GM12878 (cell line): ENCODE measurements around the gene SIM2. TPM values are rescaled to one million over a fixed set of nuclear protein-coding genes. Genes with fewer than 3 reads are reported as not detected.

Experiments
- ATAC-seq: fragments of 200-7000 bp; cut with Tn5 transposase; 3 replicates; pipeline ENCODE4 v1.9.1; 2020; ENCODE audit warnings: mild to moderate bottlenecking, moderate library complexity
- BruUV-seq: library from RNA; stranded (reverse); fragments of 400-500 nt; replicated peaks from 2 replicates; lab custom pipeline; 2021; lab: Mats Ljungman, UMichigan
- CTCF ChIA-PET: fragments of 300-600 bp; sonication (Branson Sonifier 250); formaldehyde crosslinking; extraction: SDS; loops from one replicate; lab custom pipeline; 2021; ENCODE audit warnings: inconsistent platforms; lab: Yijun Ruan, JAX
- POLR2A ChIA-PET: fragments of 350-600 bp; formaldehyde crosslinking; extraction: SDS; loops from one replicate; lab custom pipeline; 2021; ENCODE audit warnings: inconsistent platforms; lab: Charles Lee
- RAD21 ChIA-PET: fragments of 300-600 bp; sonication (Branson Sonifier 250); formaldehyde crosslinking; loops from one replicate; lab custom pipeline; 2023; ENCODE audit warnings: antibody characterized with exemption; ENCODE audit not compliant: unreplicated experiment; lab: Charles Lee
- SMC1A ChIA-PET: fragments of 300-600 bp; sonication (Branson Sonifier 250); formaldehyde crosslinking; loops from one replicate; lab custom pipeline; 2023; ENCODE audit not compliant: unreplicated experiment, uncharacterized antibody; lab: Charles Lee
- DNase-seq: peaks from one replicate; pipeline ENCODE4 v3.0.0-alpha.2; 2011; ENCODE audit warnings: low read depth, low spot score
- FAIRE-seq: peaks from 3 replicates; lab custom pipeline; 2011; peaks lifted over from hg19 to GRCh38; lab: Jason Lieb, UNC
- H2AFZ ChIP-seq: 2 replicates; pipeline ENCODE4 v1.6.0; 2011; ENCODE audit warnings: low read depth, low read length, control low read depth; ENCODE audit not compliant: control insufficient read depth
- H3K27ac ChIP-seq: 2 replicates; pipeline ENCODE4 v1.5.1; 2011; ENCODE audit warnings: control low read depth; ENCODE audit not compliant: control insufficient read depth, insufficient read depth
- H3K27me3 ChIP-seq, 2 experiments: replicated peaks in 1 of 2; 2 replicates each; pipeline versions ENCODE4 v1.6.0 to v1.6.1; 2011; ENCODE audit warnings: low read length in 1 of 2; ENCODE audit not compliant: control insufficient read depth in 2 of 2, insufficient read depth in 2 of 2
- H3K36me3 ChIP-seq, 2 experiments: 2 replicates each; pipeline ENCODE4 v1.5.1; 2011; ENCODE audit warnings: low read length in 1 of 2; ENCODE audit not compliant: control insufficient read depth in 2 of 2, insufficient read depth in 2 of 2
- H3K4me1 ChIP-seq: 2 replicates; pipeline ENCODE4 v1.6.1; 2011; ENCODE audit warnings: mild to moderate bottlenecking, low read length, moderate library complexity, mixed read lengths; ENCODE audit not compliant: control insufficient read depth, insufficient read depth
- H3K4me2 ChIP-seq: 2 replicates; pipeline ENCODE4 v1.6.0; 2011; ENCODE audit warnings: control low read depth; ENCODE audit not compliant: control insufficient read depth, insufficient read depth
- H3K4me3 ChIP-seq: fragments of 200-600 bp; sonication (generic); 2 replicates; pipeline ENCODE4 v1.5.1; 2016
- H3K79me2 ChIP-seq: 2 replicates; pipeline ENCODE4 v1.6.0; 2011; ENCODE audit warnings: low read length; ENCODE audit not compliant: control insufficient read depth, insufficient read depth
- H3K9ac ChIP-seq: 2 replicates; pipeline ENCODE4 v1.8.0; 2011; ENCODE audit warnings: low read length, control low read depth, mixed read lengths; ENCODE audit not compliant: control insufficient read depth, insufficient read depth
- H3K9me3 ChIP-seq: replicated peaks from 3 replicates; pipeline ENCODE4 v1.5.1; 2011; ENCODE audit warnings: mild to moderate bottlenecking, low read length; ENCODE audit not compliant: control insufficient read depth, insufficient read depth
- H4K20me1 ChIP-seq: 2 replicates; pipeline ENCODE4 v1.6.0; 2011; ENCODE audit not compliant: control insufficient read depth, insufficient read depth
- ESRRA ChIP-seq: IDR thresholded peaks from 2 replicates; pipeline ENCODE4 v1.6.1; 2012; ENCODE audit warnings: mild to moderate bottlenecking, low read length, improper control_type of control experiment
- GABPA ChIP-seq: IDR thresholded peaks from 2 replicates; pipeline ENCODE4 v1.6.1; 2014; ENCODE audit warnings: antibody characterized with exemption, low read depth, mild to moderate bottlenecking, inconsistent platforms
- HDAC6 ChIP-seq: fragments of 200-600 bp; sonication (generic); IDR thresholded peaks from one replicate; pipeline ENCODE4 v1.8.0; 2017; ENCODE audit warnings: antibody characterized with exemption; ENCODE audit not compliant: unreplicated experiment
- MLLT1 ChIP-seq: fragments of 450-650 bp; IDR thresholded peaks from 2 replicates; pipeline ENCODE4 v1.6.1; 2016; ENCODE audit warnings: mild to moderate bottlenecking
- NFYA ChIP-seq: IDR thresholded peaks from 2 replicates; pipeline ENCODE4 v1.6.1; 2011; ENCODE audit warnings: low read depth, mild to moderate bottlenecking, low read length, improper control_type of control experiment, borderline replicate concordance
- PML ChIP-seq: IDR thresholded peaks from 2 replicates; pipeline ENCODE4 v1.6.1; 2012; ENCODE audit warnings: low read length, inconsistent platforms
- POLR2A ChIP-seq: IDR thresholded peaks from 2 replicates; pipeline ENCODE4 v1.6.1; 2011; ENCODE audit warnings: low read depth, mild to moderate bottlenecking, low read length
- RBBP5 ChIP-seq: fragments of 200-600 bp; sonication (generic); conservative IDR thresholded peaks from 2 replicates; pipeline ENCODE4 v1.6.1; 2016
- RELB ChIP-seq: fragments of 450-650 bp; IDR thresholded peaks from 2 replicates; pipeline ENCODE4 v1.6.1; 2017; ENCODE audit warnings: low read depth, mild to moderate bottlenecking, moderate library complexity
- RFX5 ChIP-seq: IDR thresholded peaks from 2 replicates; pipeline ENCODE4 v1.6.1; 2011; ENCODE audit warnings: low read depth, low read length, improper control_type of control experiment
- SMC3 ChIP-seq: IDR thresholded peaks from 2 replicates; pipeline ENCODE4 v1.6.1; 2011; ENCODE audit warnings: low read length, improper control_type of control experiment, borderline replicate concordance
- SUPT20H ChIP-seq: IDR thresholded peaks from 2 replicates; pipeline ENCODE4 v1.6.1; 2011; ENCODE audit warnings: low read depth, mild to moderate bottlenecking, low read length, moderate library complexity, borderline replicate concordance; ENCODE audit not compliant: control insufficient read depth
- TBL1XR1 ChIP-seq: IDR thresholded peaks from 2 replicates; pipeline ENCODE4 v1.6.1; 2012; ENCODE audit warnings: low read depth, low read length, improper control_type of control experiment
- TCF12 ChIP-seq: IDR thresholded peaks from 2 replicates; pipeline ENCODE4 v1.6.1; 2011; ENCODE audit warnings: low read depth, mild to moderate bottlenecking, low read length
- TCF7 ChIP-seq: IDR thresholded peaks from 2 replicates; pipeline ENCODE4 v1.6.1; 2014; ENCODE audit warnings: antibody characterized with exemption, borderline replicate concordance
- WRNIP1 ChIP-seq: IDR thresholded peaks from 2 replicates; pipeline ENCODE4 v1.6.1; 2011; ENCODE audit warnings: low read depth, low read length, improper control_type of control experiment, borderline replicate concordance
- ZSCAN29 ChIP-seq: fragments of 450-650 bp; IDR thresholded peaks from 2 replicates; pipeline ENCODE4 v1.6.1; 2017; ENCODE audit warnings: mild to moderate bottlenecking, moderate library complexity
- WGBS: methylation state at CpG from one replicate; pipeline ENCODE4 v1.1.6; 2016; ENCODE audit warnings: low lambda C conversion rate; ENCODE audit not compliant: insufficient replicate concordance, insufficient coverage; ENCODE audit errors: missing lambda C conversion rate; 5-methylcytosine and 5-hydroxymethylcytosine counted together
- in situ Hi-C: fragments of 300-500 bp; cut with MboI; formaldehyde crosslinking; loops from 9 replicates; pipeline ENCODE4 v1.14.3; 2018; ENCODE audit warnings: mixed read lengths
- intact Hi-C: fragments of 100-400 bp; cut with micrococcal nuclease; formaldehyde crosslinking; loops from one replicate; pipeline ENCODE4 v1.14.2; 2022; ENCODE audit not compliant: unreplicated experiment
- polyA plus RNA-seq, 11 experiments: library from polyadenylated mRNA; depleted of rRNA in 4 of 11; unstranded in 6 of 11; stranded (reverse) in 5 of 11; fragments of >200 nt; fragmentation: Nextera tagmentation in 4 of 11; fragmentation: Illumina TruSeq in 1 of 11; extraction: Ambion mirVana in 4 of 11; extraction: Trizol in 1 of 11; gene quantifications; 1 replicate in 1 of 11; 2 replicates in 10 of 11; pipeline versions ENCODE4 v1.2.1 to v1.2.3, GENCODE V29; 2011 to 2016; ENCODE audit warnings: inconsistent platforms in 2 of 11, missing spikeins in 2 of 11, low read depth in 1 of 11
- total RNA-seq, 4 experiments: library from RNA; depleted of rRNA in 3 of 4; stranded (reverse); fragments of >200 nt in 3 of 4; fragmentation: Illumina TruSeq in 1 of 4; extraction: Trizol in 1 of 4; gene quantifications; 2 replicates each; pipeline versions ENCODE4 v1.2.1 to v1.2.3, GENCODE V29; 2013 to 2021

Gene SIM2
- total and polyA plus RNA-seq, 10 of the 15 experiments (the other 5 are each of a cell fraction or from before 2014, with no cell fraction given) = 0.02 to 0.15 (median 0.05) TPM; not detected in 7

GRCh38 chr21:36710729-36711048, 11.8 kb downstream of the SIM2 start:
- H3K27me3 ChIP-seq = peaks cover 19 to 20% of the 10 kb centered on the region in 2 experiments
- CTCF ChIA-PET = no interaction called here
- TF ChIP-seq WRNIP1 (no peak), TCF7 (no peak), TCF12 (no peak), TBL1XR1 (no peak), POLR2A (no peak), NFYA (no peak), SMC3 (no peak)
- TF ChIP-seq, all 136 proteins: peak for 0
- ChIA-PET RAD21 (no interaction called here), SMC1A (no interaction called here), POLR2A (no interaction called here)
- no peak overlapping the region for H2AFZ ChIP-seq
- ATAC-seq = no peak
- no TSS peak for BruUV-seq
- no peak for DNase-seq
- H3K36me3 ChIP-seq = no peaks in the 10 kb centered on the region
- H3K4me1 ChIP-seq = no peaks in the 10 kb centered on the region
- no peak for FAIRE-seq
- H3K9ac ChIP-seq = no peak overlapping the region
- H3K9me3 ChIP-seq = no peaks in the 10 kb centered on the region
- H3K27ac ChIP-seq = no peak overlapping the region
- no peaks in the 10 kb centered on the region for H4K20me1 ChIP-seq
- intact Hi-C loops = no loop called here
- no peak overlapping the region for H3K4me2 ChIP-seq
- in situ Hi-C loops = no loop called here
- H3K4me3 ChIP-seq = no peak overlapping the region
- 11% methylated on average over 13 of the region's 13 CpGs for WGBS
- H3K79me2 ChIP-seq = no peaks in the 10 kb centered on the region

- no peaks in the 10 kb centered on the region for H3K4me1 ChIP-seq
- no TSS peak for BruUV-seq
- in situ Hi-C loops = no loop called here
- TF ChIP-seq RFX5 (no peak), SUPT20H (no peak), PML (no peak), ZSCAN29 (no peak), RELB (no peak), HDAC6 (no peak), MLLT1 (no peak), GABPA (no peak), RBBP5 (no peak), ESRRA (no peak)
- H3K36me3 ChIP-seq = no peaks in the 10 kb centered on the region
- no peak for ATAC-seq
- ChIA-PET POLR2A (no interaction called here), SMC1A (no interaction called here), RAD21 (no interaction called here), CTCF (no interaction called here)
- H4K20me1 ChIP-seq = no peaks in the 10 kb centered on the region
- no peak for DNase-seq
- H3K9ac ChIP-seq = no peak overlapping the region
- 41% methylated on average over 3 of the region's 3 CpGs for WGBS
- peaks cover 4 to 12% of the 10 kb centered on the region in 2 experiments for H3K27me3 ChIP-seq
- FAIRE-seq = no peak
- H3K27ac ChIP-seq = no peak overlapping the region
- no peaks in the 10 kb centered on the region for H3K9me3 ChIP-seq
- no peak overlapping the region for H3K4me2 ChIP-seq
- intact Hi-C loops = no loop called here
- H2AFZ ChIP-seq = no peak overlapping the region
- no peaks in the 10 kb centered on the region for H3K79me2 ChIP-seq
- no peak overlapping the region for H3K4me3 ChIP-seq
Observed at GRCh38 chr21:36713746-36714145, 14.8 kb downstream of the SIM2 start.
